HFFc6 (cell line): ENCODE measurements around the gene BLOC1S1. TPM values are rescaled to one million over a fixed set of nuclear protein-coding genes. Genes with fewer than 3 reads are reported as not detected.

Experiments
- DNase-seq: peaks from one replicate; pipeline ENCODE4 v3.0.0-alpha.2; 2018
- H3K27ac Mint-ChIP-seq: 2 replicates; pipeline ENCODE4 v1.8.0; 2020; ENCODE audit warnings: mild to moderate bottlenecking, mixed read lengths
- H3K27me3 Mint-ChIP-seq: 2 replicates; pipeline ENCODE4 v1.8.0; 2021; ENCODE audit warnings: mild to moderate bottlenecking, moderate library complexity, mixed read lengths; ENCODE audit not compliant: insufficient read depth
- H3K36me3 Mint-ChIP-seq: 2 replicates; pipeline ENCODE4 v1.8.0; 2021; ENCODE audit warnings: low read depth, mixed read lengths
- H3K4me1 Mint-ChIP-seq: 2 replicates; pipeline ENCODE4 v1.8.0; 2020; ENCODE audit warnings: low read depth, mixed read lengths
- H3K4me3 Mint-ChIP-seq: 2 replicates; pipeline ENCODE4 v1.8.0; 2020; ENCODE audit warnings: mild to moderate bottlenecking, moderate library complexity, mixed read lengths
- H3K9me3 Mint-ChIP-seq: 2 replicates; pipeline ENCODE4 v1.8.0; 2020; ENCODE audit warnings: mild to moderate bottlenecking, mixed read lengths
- CTCF ChIP-seq: fragments of 200-600 bp; sonication (generic); IDR thresholded peaks from 2 replicates; pipeline ENCODE4 v1.5.0; 2021; ENCODE audit warnings: antibody characterized with exemption, mild to moderate bottlenecking
- total RNA-seq, 6 experiments: library from RNA; stranded (reverse); fragmentation: NEBNext Ultra II Directional; extraction: Animal tissue kit (Norgen Biotek cat#: 25700); gene quantifications; 2 replicates in 1 of 6; 3 replicates in 5 of 6; pipeline ENCODE4 v1.2.3, GENCODE V29; 2021

BLOC1S1 gene
- total RNA-seq, 6 experiments from 2014 or later = 87.4 to 113 (median 104) TPM

GRCh38 chr12:55742719-55743405 is 27.0 kb downstream of the BLOC1S1 start, which contains the start of gene GDF11:
TSS of gene GDF11 (plus strand) at chr12:55743122. CDS start at chr12:55743317, 195 bp downstream.
- Mint-ChIP-seq H3K4me3 (peak within 1 kb of the TSS; percentile 87), H3K27ac (peak within 1 kb of the TSS; percentile 61), H3K4me1 (peaks cover 53% of the 10 kb centered on the region), H3K9me3 (no peaks in the 10 kb centered on the region), H3K27me3 (no peaks in the 10 kb centered on the region; the same call in 1 of the 2 replicates), H3K36me3 (no peaks in the 10 kb centered on the region)
- no peak for TF ChIP-seq CTCF
- DNase-seq = peak; percentile 72

- Mint-ChIP-seq H3K36me3 (no peaks in the 10 kb centered on the region), H3K9me3 (no peaks in the 10 kb centered on the region), H3K4me1 (peaks cover 46% of the 10 kb centered on the region), H3K4me3 (peak overlapping the region; percentile 87), H3K27me3 (no peaks in the 10 kb centered on the region; the same call in none of the 2 replicates), H3K27ac (peak overlapping the region; percentile 34; the same call in 1 of the 2 replicates)
- TF ChIP-seq CTCF = peak; percentile 34; the same call in 1 of the 2 replicates
- peak; percentile 65 for DNase-seq
These were observed 27.8 kb downstream of the BLOC1S1 start for GRCh38 chr12:55743406-55744339.

GRCh38 chr12:55744340-55745030 is 28.6 kb downstream of the BLOC1S1 start:
- peaks cover 46% of the 10 kb centered on the region for H3K4me1 Mint-ChIP-seq
- H3K4me3 Mint-ChIP-seq = peak overlapping the region; percentile 87
- no peak overlapping the region for H3K27ac Mint-ChIP-seq
- H3K27me3 Mint-ChIP-seq = no peaks in the 10 kb centered on the region; the same call in none of the 2 replicates
- no peaks in the 10 kb centered on the region for H3K9me3 Mint-ChIP-seq
- DNase-seq = no peak
- no peak for TF ChIP-seq CTCF
- H3K36me3 Mint-ChIP-seq = no peaks in the 10 kb centered on the region

GRCh38 chr12:55745361-55746173 is 29.7 kb downstream of the BLOC1S1 start:
- H3K27me3 Mint-ChIP-seq = no peaks in the 10 kb centered on the region; the same call in none of the 2 replicates
- no peaks in the 10 kb centered on the region for H3K36me3 Mint-ChIP-seq
- peaks cover 46% of the 10 kb centered on the region for H3K4me1 Mint-ChIP-seq
- no peak for TF ChIP-seq CTCF
- peak overlapping the region; percentile 44 for H3K27ac Mint-ChIP-seq
- peak overlapping the region; percentile 87 for H3K4me3 Mint-ChIP-seq
- DNase-seq = no peak
- no peaks in the 10 kb centered on the region for H3K9me3 Mint-ChIP-seq
